NCI-H2029 (cell line): ENCODE measurements around the gene PLSCR3.

Experiments used
- DNase-seq: peaks from one replicate; lab custom pipeline; 2025; lab: John Stamatoyannopoulos, UW

Gene PLSCR3

GRCh38 chr17:7426203-7426863 lies 32.0 kb upstream of the PLSCR3 start:
- DNase-seq, result no peak

GRCh38 chr17:7425756-7426155 lies 31.4 kb upstream of the PLSCR3 start:
- no peak for DNase-seq

DNA sequence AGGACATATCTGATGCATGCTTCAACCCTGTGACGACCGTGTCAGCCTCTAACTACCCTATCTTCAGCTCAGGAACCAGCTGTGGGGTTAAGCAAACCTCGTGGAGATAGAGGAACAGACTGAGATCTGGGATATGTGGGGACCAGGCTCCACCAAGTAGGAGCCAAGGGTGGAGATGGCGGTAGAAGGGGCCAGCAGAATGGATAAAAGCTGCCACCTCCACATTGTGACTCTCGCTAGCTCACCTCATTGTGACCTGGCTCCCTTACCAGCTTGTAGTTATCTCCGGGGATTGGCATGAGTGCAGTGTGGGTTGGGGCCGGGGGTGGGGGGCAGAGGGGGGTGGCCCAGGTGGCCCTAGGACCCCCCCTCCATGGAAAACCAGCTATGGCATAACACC lies 31.0 kb upstream of the PLSCR3 start, which contains the start of gene SPEM2:
SPEM2 (plus strand) TSS at position 301 of the 400 bp plus-strand sequence; CDS start at position 374, 73 bp downstream.
- no peak for DNase-seq

DNA sequence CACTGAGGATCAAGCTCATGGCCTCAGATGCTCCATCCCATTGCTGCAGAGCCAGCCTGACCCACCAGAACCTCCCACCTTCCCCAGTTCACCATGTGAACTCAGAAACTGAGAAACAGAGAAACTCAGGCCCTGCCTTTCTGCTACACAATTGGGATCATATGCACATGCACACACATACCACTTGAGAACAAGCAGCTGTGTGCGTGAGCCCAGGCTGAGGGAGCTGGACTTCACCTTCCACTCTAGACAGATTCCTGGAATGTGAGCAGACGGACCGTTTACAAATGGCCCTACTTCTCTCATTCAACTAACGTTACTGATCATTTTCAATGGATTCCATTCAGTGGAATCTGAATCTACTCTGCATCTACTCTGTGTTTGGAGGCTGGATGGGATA lies 29.4 kb upstream of the PLSCR3 start:
- no peak for DNase-seq

GRCh38 chr17:7421186-7421585 lies 26.9 kb upstream of the PLSCR3 start:
- DNase-seq, result no peak

GRCh38 chr17:7419819-7420610 lies 25.7 kb upstream of the PLSCR3 start, which contains the start of gene SPEM1:
TSS of gene SPEM1 (plus strand) at chr17:7420324. CDS start at chr17:7420385, 61 bp downstream.
- no peak for DNase-seq

DNA sequence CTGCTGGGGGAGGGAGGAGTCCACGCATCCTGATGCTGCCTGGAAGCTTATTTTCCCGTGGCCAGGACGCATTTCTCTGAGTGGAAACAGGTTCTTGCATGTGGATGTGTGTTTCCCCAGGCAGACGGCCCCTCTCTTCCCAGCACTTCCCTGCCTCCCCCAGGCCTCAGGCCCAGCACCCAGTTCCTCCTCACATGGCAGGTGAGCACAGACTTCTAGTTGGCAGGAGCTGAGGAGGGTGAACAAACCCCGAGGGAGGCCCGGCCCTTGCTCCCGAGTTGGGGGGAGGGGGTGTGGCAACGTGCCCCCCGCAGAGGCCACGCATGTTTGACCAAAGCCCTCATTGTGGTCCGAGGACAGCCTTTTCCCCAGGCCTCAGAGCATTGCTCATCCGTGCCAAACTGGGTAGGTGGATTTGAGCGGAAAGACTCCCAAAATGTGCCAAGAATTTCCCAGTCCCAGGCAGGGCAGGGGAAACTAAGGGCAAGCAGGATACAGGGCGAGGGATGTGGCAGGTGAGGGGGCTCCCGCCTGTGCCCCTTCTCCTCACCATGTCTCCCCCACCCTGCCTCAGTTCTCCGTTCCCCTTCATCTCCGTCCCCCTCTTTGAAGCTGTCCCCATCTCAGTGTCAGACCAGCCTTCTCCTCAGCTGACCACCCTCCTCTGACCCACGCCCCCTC lies 24.3 kb upstream of the PLSCR3 start:
- DNase-seq, result no peak

DNA sequence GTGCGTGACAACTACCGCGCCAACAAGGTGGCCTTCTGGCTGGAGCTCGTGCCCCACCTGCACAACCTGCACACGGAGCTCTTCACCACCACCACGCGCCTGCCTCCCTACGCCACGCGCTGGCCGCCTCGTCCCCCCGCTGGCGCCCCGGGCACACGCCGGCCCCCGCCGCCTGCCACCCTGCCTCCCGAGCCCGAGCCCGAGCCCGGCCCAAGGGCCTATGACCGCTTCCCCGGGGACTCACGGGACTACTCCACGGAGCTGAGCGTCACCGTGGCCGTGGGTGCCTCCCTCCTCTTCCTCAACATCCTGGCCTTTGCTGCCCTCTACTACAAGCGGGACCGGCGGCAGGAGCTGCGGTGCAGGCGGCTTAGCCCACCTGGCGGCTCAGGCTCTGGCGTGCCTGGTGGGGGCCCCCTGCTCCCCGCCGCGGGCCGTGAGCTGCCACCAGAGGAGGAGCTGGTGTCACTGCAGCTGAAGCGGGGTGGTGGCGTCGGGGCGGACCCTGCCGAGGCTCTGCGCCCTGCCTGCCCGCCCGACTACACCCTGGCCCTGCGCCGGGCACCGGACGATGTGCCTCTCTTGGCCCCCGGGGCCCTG lies 22.8 kb upstream of the PLSCR3 start:
- no peak for DNase-seq

DNA sequence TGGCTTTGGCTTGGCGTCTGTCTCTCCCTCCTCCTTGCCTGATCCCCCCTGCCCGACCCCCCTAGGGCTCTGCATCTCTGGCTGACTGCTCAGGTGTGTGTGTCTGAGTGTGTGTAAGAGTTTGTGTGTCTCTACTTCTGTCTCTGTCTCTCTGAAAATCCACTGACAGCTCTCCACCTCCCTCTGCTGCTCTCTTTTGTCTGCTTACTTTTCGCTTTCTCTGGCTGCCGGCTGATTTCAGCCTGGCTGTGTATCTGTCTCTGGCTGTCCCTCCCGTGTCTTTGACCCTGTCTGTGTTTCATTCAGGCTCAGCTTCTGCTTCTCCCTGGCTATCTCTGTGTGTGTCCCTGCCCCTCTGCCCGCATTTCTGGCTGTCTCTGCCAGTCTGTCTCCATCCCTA lies 22.0 kb upstream of the PLSCR3 start:
- DNase-seq, result no peak

DNA sequence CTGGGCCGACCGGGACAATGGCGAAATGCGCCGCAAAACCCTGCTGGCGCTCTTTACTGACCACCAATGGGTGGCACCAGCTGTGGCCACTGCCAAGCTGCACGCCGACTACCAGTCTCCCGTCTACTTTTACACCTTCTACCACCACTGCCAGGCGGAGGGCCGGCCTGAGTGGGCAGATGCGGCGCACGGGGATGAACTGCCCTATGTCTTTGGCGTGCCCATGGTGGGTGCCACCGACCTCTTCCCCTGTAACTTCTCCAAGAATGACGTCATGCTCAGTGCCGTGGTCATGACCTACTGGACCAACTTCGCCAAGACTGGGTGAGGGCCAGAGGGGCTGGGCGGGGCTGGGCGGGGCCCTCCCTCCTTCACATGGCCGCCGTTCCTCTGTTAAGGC lies 21.5 kb upstream of the PLSCR3 start:
- no peak for DNase-seq

DNA sequence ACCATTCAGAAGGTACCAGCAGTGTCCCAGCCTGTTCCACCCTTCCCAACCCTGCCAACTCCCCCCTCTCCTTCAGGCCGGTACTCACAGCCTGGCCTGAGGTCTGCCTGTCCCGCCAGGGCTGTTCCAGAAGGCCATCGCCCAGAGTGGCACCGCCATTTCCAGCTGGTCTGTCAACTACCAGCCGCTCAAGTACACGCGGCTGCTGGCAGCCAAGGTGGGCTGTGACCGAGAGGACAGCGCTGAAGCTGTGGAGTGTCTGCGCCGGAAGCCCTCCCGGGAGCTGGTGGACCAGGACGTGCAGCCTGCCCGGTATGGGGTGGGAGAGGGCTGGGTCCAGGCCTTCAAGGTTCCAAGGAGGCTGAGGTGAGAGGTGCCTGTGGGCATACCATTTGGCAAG lies 20.5 kb upstream of the PLSCR3 start:
- no peak for DNase-seq

- DNase-seq, result no peak
These were observed 19.1 kb upstream of the PLSCR3 start for GRCh38 chr17:7413346-7413985.

DNA sequence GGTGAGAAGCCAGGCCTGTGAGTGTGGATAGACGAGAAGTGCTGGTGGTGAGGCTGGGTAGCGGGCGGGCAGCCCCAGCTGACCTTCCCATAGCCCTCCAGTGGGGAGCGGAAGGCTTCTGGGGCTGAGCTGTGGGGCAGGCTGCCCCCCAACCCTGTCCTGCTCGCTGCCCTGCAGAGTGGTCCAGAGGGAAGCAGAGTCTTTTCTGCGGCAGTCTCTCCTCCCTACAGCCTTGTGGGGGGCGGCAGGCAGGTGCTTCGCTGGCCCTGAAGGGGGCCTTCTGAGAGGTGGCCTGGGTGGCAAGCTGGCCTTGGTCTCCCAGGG lies 17.1 kb upstream of the PLSCR3 start:
- DNase-seq, result no peak

DNA sequence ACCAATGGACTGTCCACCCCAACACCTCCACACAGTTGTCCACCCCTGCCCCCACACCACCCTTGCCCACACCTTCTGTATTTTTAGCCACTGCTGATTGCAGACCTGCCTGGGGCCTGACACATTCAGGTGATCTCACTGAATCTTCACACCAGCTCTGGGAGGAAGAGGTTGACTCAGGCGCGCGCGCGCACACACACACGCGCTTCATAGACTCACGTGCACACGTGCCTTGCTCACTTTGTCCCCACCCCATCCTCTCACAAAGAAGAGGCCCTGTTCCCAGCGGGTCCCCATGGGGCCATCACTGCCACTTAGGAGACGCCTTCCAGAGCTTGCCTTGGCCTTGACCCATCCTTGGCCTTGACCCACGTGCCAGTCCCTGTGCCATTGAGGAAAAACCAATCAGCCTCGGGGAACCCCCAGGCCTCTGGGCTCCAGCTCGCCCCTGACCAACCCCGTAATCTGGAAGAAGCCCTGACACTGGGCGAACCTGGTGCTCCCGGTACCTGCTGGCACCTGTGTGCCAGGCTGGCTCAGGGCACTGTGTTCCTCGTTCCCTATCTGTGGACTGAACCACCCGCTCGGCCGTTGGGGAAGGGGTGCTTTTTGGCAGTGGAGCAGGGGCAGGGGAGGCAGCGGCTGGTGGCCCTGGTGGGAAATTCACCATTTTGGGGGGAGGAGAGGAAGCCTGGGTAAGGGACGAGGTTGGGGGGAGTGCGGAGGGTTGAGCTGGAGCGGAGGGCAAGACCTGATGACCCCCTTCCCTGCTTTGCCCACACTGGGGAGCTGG lies 16.5 kb upstream of the PLSCR3 start:
- DNase-seq, result no peak

- no peak for DNase-seq
These were observed 15.4 kb upstream of the PLSCR3 start for GRCh38 chr17:7409716-7410115.

DNA sequence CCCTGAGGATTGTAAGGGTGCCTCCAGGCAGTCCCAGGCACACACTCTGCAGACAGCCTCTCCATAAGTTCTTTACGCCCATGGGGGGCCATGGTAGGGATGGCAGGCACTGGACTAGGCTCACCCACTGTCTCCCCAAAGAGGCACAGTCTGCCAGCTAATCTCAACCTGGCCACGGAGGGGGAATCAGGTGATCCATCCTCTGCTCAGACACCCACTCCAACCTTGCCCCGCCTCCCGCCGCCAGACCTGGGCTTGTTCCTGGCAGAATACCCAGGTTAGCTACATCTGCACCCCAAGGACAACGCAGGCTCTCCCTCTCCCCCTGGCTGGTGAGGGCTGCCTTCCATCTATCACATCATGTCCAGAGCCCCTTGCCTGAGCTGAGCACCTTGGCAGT lies 14.5 kb upstream of the PLSCR3 start:
- DNase-seq, result no peak

- no peak for DNase-seq
These were observed 14.0 kb upstream of the PLSCR3 start for GRCh38 chr17:7408252-7408727.

DNA sequence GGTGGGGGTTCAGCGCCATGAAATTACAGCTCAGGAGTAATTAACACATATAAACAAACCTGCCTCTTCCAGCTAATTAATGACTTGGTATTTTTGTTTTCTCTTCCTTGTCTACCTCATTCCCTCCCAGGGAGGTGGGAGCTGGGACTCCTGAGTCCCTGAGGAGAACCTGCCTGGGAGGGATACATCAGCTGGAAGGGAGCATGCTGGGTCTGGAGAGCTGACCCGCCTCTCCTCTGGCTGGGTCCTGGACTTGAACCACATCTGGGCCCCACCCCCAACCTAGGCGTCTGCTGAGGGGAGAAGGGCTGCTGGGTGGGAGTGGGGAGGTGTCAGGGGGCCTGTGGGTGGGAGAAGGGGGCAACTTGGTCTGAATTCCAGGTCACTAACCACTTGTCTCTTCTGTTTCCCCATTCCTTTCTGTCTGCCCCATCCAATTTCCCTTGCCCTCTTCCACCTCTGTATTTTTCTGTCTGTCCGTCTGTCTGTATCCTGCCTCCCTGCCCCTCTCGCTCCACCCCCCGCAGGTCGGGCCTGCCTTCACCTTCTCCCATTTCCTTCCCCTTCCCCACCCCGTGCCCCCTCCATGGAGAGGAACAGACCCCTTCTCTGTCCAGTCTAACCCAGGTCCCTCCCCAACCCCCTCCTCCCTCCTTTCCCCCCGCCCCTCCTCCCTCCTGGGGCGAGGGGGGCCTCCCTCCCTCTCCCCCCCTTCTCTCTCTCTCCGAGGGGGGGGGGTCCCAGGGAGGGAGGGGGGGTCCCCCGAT lies 13.3 kb upstream of the PLSCR3 start, which contains the start of gene NLGN2:
NLGN2 (plus strand) TSS at position 361 of the 767 bp plus-strand sequence. CDS start 411 bp downstream, outside the sequence.
- DNase-seq, result no peak

DNA sequence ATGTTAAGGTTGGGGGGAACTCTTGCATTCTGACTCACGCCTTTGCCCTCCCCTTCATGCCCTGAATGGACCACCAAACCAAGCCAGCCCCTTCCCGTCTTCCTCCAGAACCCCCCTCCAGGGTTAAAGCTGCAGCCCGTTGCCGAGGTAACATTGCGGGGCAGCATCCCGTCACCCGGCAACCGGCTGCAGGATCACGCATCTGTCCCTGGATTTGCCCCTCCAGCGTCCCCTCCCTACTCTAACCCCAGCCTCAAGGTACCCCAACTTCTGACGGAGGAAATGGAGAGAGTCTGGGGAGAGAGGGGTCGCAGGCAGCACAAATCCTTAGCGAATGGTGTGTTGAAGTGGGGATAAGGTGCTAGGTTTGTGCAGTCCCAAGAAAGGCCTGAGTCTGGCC lies 12.8 kb upstream of the PLSCR3 start:
- DNase-seq, result no peak

DNA sequence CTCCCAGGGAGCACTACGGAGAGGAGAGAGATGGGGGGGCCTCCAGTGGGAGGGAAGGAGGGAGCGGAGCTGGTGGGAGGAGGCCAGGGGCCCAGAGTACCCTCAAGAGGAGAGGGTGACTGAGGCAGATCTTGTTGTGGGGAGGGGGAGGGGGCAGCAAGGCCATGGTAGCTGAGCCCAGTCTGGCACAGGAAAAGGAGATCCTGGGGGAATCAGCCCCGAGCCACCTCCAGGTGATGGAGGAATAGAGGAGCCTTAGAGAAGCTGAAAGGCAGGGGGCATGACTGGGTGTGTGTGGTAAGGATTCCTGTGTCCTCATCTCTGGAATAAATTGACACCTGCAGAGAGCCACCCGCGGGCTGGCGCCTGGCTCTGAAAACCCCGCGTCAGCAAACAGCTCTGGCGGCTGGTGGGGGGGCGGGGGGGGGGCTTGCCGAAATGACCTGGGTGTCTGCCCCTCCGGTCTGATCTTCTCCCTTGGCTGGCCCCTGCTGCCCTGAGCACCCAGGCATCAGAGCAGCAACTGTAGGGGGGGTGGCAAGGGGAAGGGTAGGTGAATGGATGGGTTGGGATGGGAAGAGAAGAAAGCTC lies 12.0 kb upstream of the PLSCR3 start:
- no peak for DNase-seq
